K562 (cell line): ENCODE data around the gene GDNF. TPM values are rescaled to one million over a fixed set of nuclear protein-coding genes. Genes with fewer than 3 reads are reported as not detected.

Source experiments
- ATAC-seq: fragments of 200-7000 bp; cut with Tn5 transposase; 3 replicates; pipeline ENCODE4 v1.9.1; 2020; ENCODE audit warnings: moderate library complexity
- BruUV-seq: library from RNA; stranded (reverse); fragments of 400-500 nt; replicated peaks from 2 replicates; lab custom pipeline; 2021; lab: Mats Ljungman, UMichigan
- CTCF ChIA-PET: fragments of 300-600 bp; formaldehyde crosslinking; extraction: SDS; loops from one replicate; lab custom pipeline; 2021; ENCODE audit warnings: low intra/inter-chr PET ratio; lab: Yijun Ruan, JAX
- POLR2A ChIA-PET: fragments of 300-600, 350-650 bp; sonication (Branson Sonifier 250); formaldehyde crosslinking; extraction: SDS; loops from one replicate; lab custom pipeline; 2021; ENCODE audit warnings: antibody characterized with exemption, inconsistent platforms; lab: Yijun Ruan, JAX
- DNase-seq, 4 experiments: peaks; one replicate each; pipeline versions ENCODE4 v3.0.0 to v3.0.0-alpha.2; 2011 to 2018; ENCODE audit warnings: low spot score in 3 of 4, mixed read lengths in 3 of 4; ENCODE audit errors: extremely low read depth in 1 of 4
- FAIRE-seq: peaks from 2 replicates; lab custom pipeline; 2011; peaks lifted over from hg19 to GRCh38; lab: Jason Lieb, UNC
- H2AFZ ChIP-seq: 2 replicates; pipeline ENCODE4 v1.6.0; 2011; ENCODE audit warnings: low read depth, low read length, control low read depth, inconsistent platforms
- H3K27ac ChIP-seq: fragments of 200-600 bp; 3 replicates; pipeline ENCODE4 v1.8.0; 2011; ENCODE audit warnings: low read depth, mild to moderate bottlenecking, control low read depth, inconsistent platforms, low read length, moderate library complexity, mixed read lengths; ENCODE audit errors: extremely low read depth
- H3K27me3 ChIP-seq, 2 experiments: fragments of 300-600 bp in 1 of 2; 2 replicates in 1 of 2; 3 replicates in 1 of 2; pipeline versions ENCODE4 v1.6.0 to v1.8.0; 2011; ENCODE audit warnings: inconsistent platforms in 2 of 2, low read length in 2 of 2, mild to moderate bottlenecking in 1 of 2, mixed read lengths in 1 of 2, moderate library complexity in 1 of 2; ENCODE audit not compliant: control insufficient read depth in 2 of 2, insufficient read depth in 2 of 2
- H3K36me3 ChIP-seq: fragments of 300-600 bp; 3 replicates; pipeline ENCODE4 v1.8.0; 2011; ENCODE audit warnings: mild to moderate bottlenecking, low read length, inconsistent platforms; ENCODE audit not compliant: control insufficient read depth, insufficient read depth
- H3K4me1 ChIP-seq, 2 experiments: fragments of 200-600 bp in 1 of 2; replicated peaks in 1 of 2; 2 replicates in 1 of 2; 3 replicates in 1 of 2; pipeline versions ENCODE4 v1.5.1 to v1.8.0; 2011; ENCODE audit warnings: inconsistent platforms in 2 of 2, low read length in 2 of 2, mild to moderate bottlenecking in 1 of 2, mixed read lengths in 1 of 2, moderate library complexity in 1 of 2; ENCODE audit not compliant: control insufficient read depth in 2 of 2, insufficient read depth in 2 of 2
- H3K4me2 ChIP-seq: 2 replicates; pipeline ENCODE4 v1.6.1; 2011; ENCODE audit warnings: low read length, control low read depth, inconsistent platforms, mixed read lengths; ENCODE audit not compliant: insufficient read depth
- H3K4me3 ChIP-seq: fragments of 200-600 bp; sonication (generic), shearing (Covaris generic); 2 replicates; pipeline ENCODE4 v1.5.1; 2016; ENCODE audit warnings: control low read depth, inconsistent platforms
- H3K79me2 ChIP-seq: fragments of 200-600 bp; 3 replicates; pipeline ENCODE4 v1.8.0; 2011; ENCODE audit warnings: low read length, inconsistent platforms; ENCODE audit not compliant: control insufficient read depth, insufficient read depth
- H3K9ac ChIP-seq, 2 experiments: 2 replicates each; pipeline versions ENCODE4 v1.6.0 to v1.6.1; 2011; ENCODE audit warnings: low read depth in 2 of 2, low read length in 2 of 2, control low read depth in 1 of 2, inconsistent platforms in 1 of 2, mild to moderate bottlenecking in 1 of 2, mixed read lengths in 1 of 2; ENCODE audit not compliant: insufficient read depth in 1 of 2
- H3K9me1 ChIP-seq: one replicate; pipeline ENCODE4 v1.6.0; 2011; ENCODE audit warnings: inconsistent platforms, mild to moderate bottlenecking, low read length, moderate library complexity; ENCODE audit not compliant: control insufficient read depth, insufficient read depth
- H3K9me3 ChIP-seq: replicated peaks from 2 replicates; pipeline ENCODE4 v1.5.1; 2011; ENCODE audit warnings: low read depth, low read length, inconsistent platforms; ENCODE audit not compliant: control insufficient read depth, insufficient read depth
- H4K20me1 ChIP-seq: replicated peaks from 2 replicates; pipeline ENCODE4 v1.6.1; 2011; ENCODE audit warnings: low read length, inconsistent platforms, mixed read lengths; ENCODE audit not compliant: control insufficient read depth, insufficient read depth
- BRD9 ChIP-seq: fragments of 450-650 bp; IDR thresholded peaks from 2 replicates; pipeline ENCODE4 v1.6.1; 2018; ENCODE audit warnings: low read depth; ENCODE audit not compliant: partially characterized antibody
- ETV1 ChIP-seq: fragments of 450-650 bp; conservative IDR thresholded peaks from 2 replicates; pipeline ENCODE4 v1.6.1; 2016; ENCODE audit warnings: missing genetic modification characterization, control low read depth, low read depth, missing compliant biosample characterization
- MTA2 ChIP-seq: fragments of 450-650 bp; IDR thresholded peaks from 2 replicates; pipeline ENCODE4 v1.6.1; 2016; ENCODE audit warnings: low read depth
- VEZF1 ChIP-seq: fragments of 200-800 bp; sonication (Bioruptor generic); IDR thresholded peaks from 2 replicates; pipeline ENCODE4 v1.6.1; 2017; ENCODE audit warnings: missing genetic modification characterization, missing compliant biosample characterization
- WGBS: fragments of 100-300 bp; shearing (Covaris generic); methylation state at CpG from one replicate; pipeline ENCODE4 v1.1.6; 2016; ENCODE audit warnings: low coverage, mixed read lengths; ENCODE audit not compliant: insufficient coverage; ENCODE audit errors: missing lambda C conversion rate; 5-methylcytosine and 5-hydroxymethylcytosine counted together
- in situ Hi-C: fragments of 300-500 bp; cut with MboI; formaldehyde crosslinking; loops from 4 replicates; pipeline ENCODE4 v1.15.0; 2018; ENCODE audit warnings: inconsistent platforms, mixed read lengths
- intact Hi-C: fragments of 100-400 bp; cut with micrococcal nuclease; formaldehyde crosslinking; loops from 2 replicates; pipeline ENCODE4 v1.14.2; 2022
- polyA plus RNA-seq, 8 experiments: library from polyadenylated mRNA; depleted of rRNA in 4 of 8; stranded (reverse) in 5 of 8; unstranded in 3 of 8; fragments of >200 nt; fragmentation: Nextera tagmentation in 2 of 8; fragmentation: Illumina TruSeq in 1 of 8; extraction: Ambion mirVana in 2 of 8; extraction: Trizol in 1 of 8; gene quantifications; 2 replicates each; pipeline versions ENCODE4 v1.2.1 to v1.2.3, GENCODE V29; 2011 to 2014; ENCODE audit warnings: inconsistent platforms in 1 of 8, missing spikeins in 1 of 8
- total RNA-seq, 7 experiments: library from RNA; depleted of rRNA in 6 of 7; stranded (reverse); fragments of >200 nt in 6 of 7; fragmentation: Illumina TruSeq in 2 of 7; extraction: Trizol in 2 of 7; gene quantifications; 2 replicates each; pipeline versions ENCODE4 v1.2.1 to v1.2.3, GENCODE V29; 2011 to 2021; ENCODE audit warnings: low replicate concordance in 1 of 7

The GDNF gene
- total and polyA plus RNA-seq, 9 of the 15 experiments (the other 6 are each of a cell fraction or from before 2014, with no cell fraction given), result not detected

GRCh38 chr5:37823433-37824152 is 16.2 kb downstream of the GDNF start:
- Histone ChIP-seq H3K36me3 (no peaks in the 10 kb centered on the region), H3K9ac (no peak overlapping the region), H3K27ac (no peak overlapping the region), H2AFZ (no peak overlapping the region)
- 8% methylated on average over 11 of the region's 11 CpGs for WGBS
- POLR2A ChIA-PET, result interaction anchor here (0.6 to 0.7 kb wide), 2 partner anchors 24 to 1058 kb away, joined by 3 to 5 read pairs; no protein-coding TSS in a partner anchor
- TF ChIP-seq MTA2, result no peak
- TF ChIP-seq ETV1 (tag), result peak; percentile 29
- TF ChIP-seq VEZF1, result no peak
- TF ChIP-seq BRD9, result no peak
- TF ChIP-seq, all 486 proteins: peak for 1
- H3K4me1 ChIP-seq, result no peaks in the 10 kb centered on the region
- no peaks in the 10 kb centered on the region for H4K20me1 ChIP-seq
- H3K4me2 ChIP-seq, result no peak overlapping the region
- DNase-seq (no peak), FAIRE-seq (no peak), ATAC-seq (no peak; the same call in 2 of the 3 replicates)
- in situ Hi-C loops (no loop called here), intact Hi-C loops (no loop called here)
- CTCF ChIA-PET, result no interaction called here
- BruUV-seq, result no TSS peak
- no peaks in the 10 kb centered on the region for H3K9me1 ChIP-seq
- peaks cover 11 to 33% of the 10 kb centered on the region in 2 experiments; a peak in 4 of 5 replicates for H3K27me3 ChIP-seq
- no peaks in the 10 kb centered on the region for H3K9me3 ChIP-seq
- no peak overlapping the region for H3K4me3 ChIP-seq
- H3K79me2 ChIP-seq, result no peaks in the 10 kb centered on the region
